ENCODE results near the gene RPS26.

Gene RPS26

DNA sequence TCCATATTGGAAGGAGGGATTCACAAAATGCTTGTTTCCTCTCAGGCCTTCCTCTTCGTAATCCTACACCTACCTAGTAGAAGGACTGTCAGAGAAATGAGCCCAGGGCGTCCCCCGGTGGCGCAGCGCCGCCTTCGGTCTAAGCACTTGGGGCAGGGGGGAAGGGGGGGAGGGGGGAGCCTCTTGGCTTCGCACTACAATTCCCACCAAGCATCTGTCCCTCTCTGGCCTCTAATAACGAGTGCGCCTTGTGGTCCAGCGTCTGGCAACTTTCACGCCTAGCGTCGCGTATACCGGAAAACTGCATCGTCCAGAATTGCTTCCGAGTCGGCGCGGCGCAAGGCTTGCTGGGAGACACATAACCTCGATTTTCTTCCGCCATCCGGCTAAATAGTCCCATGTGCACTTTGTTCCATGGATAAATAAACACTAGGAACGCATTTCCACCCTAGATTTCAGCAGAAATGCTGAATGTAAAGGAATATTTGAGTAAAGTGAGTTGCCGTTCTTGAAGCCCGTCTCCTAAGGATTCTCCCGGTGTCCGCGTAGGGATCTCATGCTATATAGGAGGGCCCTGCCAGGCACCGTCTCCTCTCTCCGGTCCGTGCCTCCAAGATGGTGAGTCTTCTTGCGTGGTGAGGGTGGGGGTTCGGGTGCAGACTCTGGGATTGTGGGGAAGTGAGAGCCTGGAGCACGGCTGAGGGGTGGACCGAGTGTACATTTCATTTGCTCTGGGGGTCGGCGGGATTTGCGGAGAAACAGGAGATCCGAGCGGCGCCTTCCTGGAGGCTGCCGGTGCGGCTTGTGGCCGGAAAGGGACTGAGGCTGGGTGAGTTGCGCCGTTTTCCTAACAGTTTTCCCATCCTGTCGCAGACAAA, at the start of gene RPS26:
Gene RPS26, plus strand, starts transcription at position 367 of the 878 bp plus-strand sequence. Its CDS starts 249 bp downstream, at position 616.
- Histone ChIP-seq H3K27ac (ENCODE audit: low read depth, low read length, poor library complexity, severe bottlenecking) (peak within 1 kb of the TSS; percentile 65), H3K79me2 (ENCODE audit: insufficient read depth, low read length) (peaks cover 17% of the 10 kb centered on the region), H3K4me3 (ENCODE audit: low read depth, low read length, poor library complexity, severe bottlenecking) (peak within 1 kb of the TSS; percentile 87), H3K36me3 (ENCODE audit: insufficient read depth, low read length) (peaks cover 38% of the 10 kb centered on the region), H3K9me2 (ENCODE audit: low read depth, low read length) (no peaks in the 10 kb centered on the region), H3K9ac (ENCODE audit: low read length) (peak within 1 kb of the TSS; percentile 81), H3K4me2 (ENCODE audit: low read length) (peak within 1 kb of the TSS; percentile 96), H4K20me1 (ENCODE audit: insufficient read depth, low read length) (no peaks in the 10 kb centered on the region), H3F3A (ENCODE audit: insufficient read depth, low read length) (no peaks in the 10 kb centered on the region), H3K4me1 (ENCODE audit: insufficient read depth, low read length, severe bottlenecking) (peaks cover 27% of the 10 kb centered on the region), H3K9me3 (ENCODE audit: low read length) (no peaks in the 10 kb centered on the region), H3K27me3 (ENCODE audit: insufficient read depth, low read length) (no peaks in the 10 kb centered on the region), H2AFZ (ENCODE audit: low read length) (peak within 1 kb of the TSS; percentile 32)
- no peak for TF ChIP-seq EZH2 (IDR thresholded peaks at IDR 0.05; ENCODE audit: borderline replicate concordance, low read length)
- TF ChIP-seq CTCF (IDR thresholded peaks at IDR 0.05; ENCODE audit: low read length), result peak; percentile 62

GRCh38 chr12:55993230-55993853, 48.4 kb upstream of the RPS26 start:
- no peaks in the 10 kb centered on the region for H3K27me3 ChIP-seq (ENCODE audit: insufficient read depth, low read length)
- H3K4me2 ChIP-seq (ENCODE audit: low read length), result no peak overlapping the region
- H2AFZ ChIP-seq (ENCODE audit: low read length), result no peak overlapping the region
- no peaks in the 10 kb centered on the region for H3K9me2 ChIP-seq (ENCODE audit: low read depth, low read length)
- TF ChIP-seq EZH2 (IDR thresholded peaks at IDR 0.05; ENCODE audit: borderline replicate concordance, low read length) (no peak), CTCF (IDR thresholded peaks at IDR 0.05; ENCODE audit: low read length) (no peak)
- H3K36me3 ChIP-seq (ENCODE audit: insufficient read depth, low read length), result peaks cover 61% of the 10 kb centered on the region
- H3K4me3 ChIP-seq (ENCODE audit: low read depth, low read length, poor library complexity, severe bottlenecking), result no peak overlapping the region
- 0 out of 2 replicates have a peak, but pooled peaks cover 4% of the 10 kb centered on the region for H3F3A ChIP-seq (ENCODE audit: insufficient read depth, low read length)
- peaks cover 8% of the 10 kb centered on the region for H3K4me1 ChIP-seq (ENCODE audit: insufficient read depth, low read length, severe bottlenecking)
- no peaks in the 10 kb centered on the region for H4K20me1 ChIP-seq (ENCODE audit: insufficient read depth, low read length)
- no peak overlapping the region for H3K9ac ChIP-seq (ENCODE audit: low read length)
- no peaks in the 10 kb centered on the region for H3K9me3 ChIP-seq (ENCODE audit: low read length)
- H3K79me2 ChIP-seq (ENCODE audit: insufficient read depth, low read length), result no peaks in the 10 kb centered on the region
- no peak overlapping the region for H3K27ac ChIP-seq (ENCODE audit: low read depth, low read length, poor library complexity, severe bottlenecking)

- Histone ChIP-seq H3K36me3 (ENCODE audit: insufficient read depth, low read length) (peaks cover 48% of the 10 kb centered on the region), H3K9me3 (ENCODE audit: low read length) (no peaks in the 10 kb centered on the region), H3K79me2 (ENCODE audit: insufficient read depth, low read length) (no peaks in the 10 kb centered on the region), H3K9me2 (ENCODE audit: low read depth, low read length) (no peaks in the 10 kb centered on the region), H2AFZ (ENCODE audit: low read length) (no peak overlapping the region), H3K4me3 (ENCODE audit: low read depth, low read length, poor library complexity, severe bottlenecking) (no peak overlapping the region), H3K4me1 (ENCODE audit: insufficient read depth, low read length, severe bottlenecking) (peaks cover 8% of the 10 kb centered on the region), H3F3A (ENCODE audit: insufficient read depth, low read length) (0 out of 2 replicates have a peak, but pooled peaks cover 4% of the 10 kb centered on the region), H3K27ac (ENCODE audit: low read depth, low read length, poor library complexity, severe bottlenecking) (no peak overlapping the region), H3K9ac (ENCODE audit: low read length) (no peak overlapping the region), H3K4me2 (ENCODE audit: low read length) (no peak overlapping the region), H3K27me3 (ENCODE audit: insufficient read depth, low read length) (no peaks in the 10 kb centered on the region), H4K20me1 (ENCODE audit: insufficient read depth, low read length) (no peaks in the 10 kb centered on the region)
- TF ChIP-seq CTCF (IDR thresholded peaks at IDR 0.05; ENCODE audit: low read length) (no peak), EZH2 (IDR thresholded peaks at IDR 0.05; ENCODE audit: borderline replicate concordance, low read length) (no peak)
These were observed 46.4 kb upstream of the RPS26 start for GRCh38 chr12:55995366-55995765.

All from OCI-LY1 (cell line).